K562 (cell line): Measurements from ENCODE around the gene PYGM. TPM values are rescaled to one million over a fixed set of nuclear protein-coding genes. Genes with fewer than 3 reads are reported as not detected.

Source experiments
- HDAC1 ChIP-seq, 2 experiments: fragments of 450-650 bp; IDR thresholded peaks; 2 replicates each; pipeline ENCODE4 v1.6.1; 2016 to 2017; ENCODE audit warnings: inconsistent platforms in 1 of 2, mild to moderate bottlenecking in 1 of 2, moderate library complexity in 1 of 2
- MCM3 ChIP-seq: fragments of 450-650 bp; IDR thresholded peaks from 2 replicates; pipeline ENCODE4 v1.6.1; 2016
- MTA3 ChIP-seq: fragments of 450-650 bp; formaldehyde crosslinking; IDR thresholded peaks from 2 replicates; pipeline ENCODE4 v1.6.1; 2017; ENCODE audit warnings: mild to moderate bottlenecking, borderline replicate concordance
- MYNN ChIP-seq, 2 experiments: sonication (generic); formaldehyde crosslinking in 1 of 2; IDR thresholded peaks; 2 replicates each; pipeline versions ENCODE4 v1.5.0 to v1.6.1; 2016 to 2020; ENCODE audit warnings: antibody characterized with exemption in 1 of 2, missing genetic modification reagents in 1 of 2
- NFYB ChIP-seq: IDR thresholded peaks from 2 replicates; pipeline ENCODE4 v1.6.1; 2011; ENCODE audit warnings: mild to moderate bottlenecking, moderate library complexity; ENCODE audit not compliant: insufficient read length; ENCODE audit errors: extremely low read depth
- PHTF2 ChIP-seq: fragments of 250-450 bp; sonication (Bioruptor Pico); IDR thresholded peaks from 2 replicates; pipeline ENCODE4 v1.5.0; 2021; ENCODE audit warnings: mild to moderate bottlenecking
- SMARCA5 ChIP-seq: fragments of 450-650 bp; IDR thresholded peaks from 2 replicates; pipeline ENCODE4 v1.6.1; 2016
- SRSF3 ChIP-seq: fragments of 200-400 bp; formaldehyde crosslinking; IDR thresholded peaks from 2 replicates; pipeline ENCODE4 v1.6.1; 2016; ENCODE audit warnings: mild to moderate bottlenecking, low read length, moderate library complexity; ENCODE audit not compliant: insufficient read depth
- ZBTB1 ChIP-seq: sonication (generic); formaldehyde crosslinking; IDR thresholded peaks from 2 replicates; pipeline ENCODE4 v1.8.1; 2023; ENCODE audit warnings: missing genetic modification reagents, low read depth, mild to moderate bottlenecking, borderline replicate concordance
- ZBTB26 ChIP-seq: fragments of 450-650 bp; formaldehyde crosslinking; IDR thresholded peaks from 2 replicates; pipeline ENCODE4 v1.4.0; 2022; ENCODE audit warnings: missing genetic modification characterization
- ZNF324 ChIP-seq: fragments of 250-450 bp; sonication (Bioruptor Pico); IDR thresholded peaks from 2 replicates; pipeline ENCODE4 v1.4.0; 2020; ENCODE audit warnings: mild to moderate bottlenecking
- ZNF407 ChIP-seq: fragments of 450-650 bp; IDR thresholded peaks from 2 replicates; pipeline ENCODE4 v1.6.1; 2016; ENCODE audit warnings: low read depth
- ZNF592 ChIP-seq: fragments of 450-650 bp; IDR thresholded peaks from 2 replicates; pipeline ENCODE4 v1.6.1; 2017; ENCODE audit warnings: antibody characterized with exemption, mild to moderate bottlenecking
- polyA plus RNA-seq, 8 experiments: library from polyadenylated mRNA; depleted of rRNA in 4 of 8; stranded (reverse) in 5 of 8; unstranded in 3 of 8; fragments of >200 nt; fragmentation: Nextera tagmentation in 2 of 8; fragmentation: Illumina TruSeq in 1 of 8; extraction: Ambion mirVana in 2 of 8; extraction: Trizol in 1 of 8; gene quantifications; 2 replicates each; pipeline versions ENCODE4 v1.2.1 to v1.2.3, GENCODE V29; 2011 to 2014; ENCODE audit warnings: inconsistent platforms in 1 of 8, missing spikeins in 1 of 8
- total RNA-seq, 7 experiments: library from RNA; depleted of rRNA in 6 of 7; stranded (reverse); fragments of >200 nt in 6 of 7; fragmentation: Illumina TruSeq in 2 of 7; extraction: Trizol in 2 of 7; gene quantifications; 2 replicates each; pipeline versions ENCODE4 v1.2.1 to v1.2.3, GENCODE V29; 2011 to 2021; ENCODE audit warnings: low replicate concordance in 1 of 7

PYGM gene
- total and polyA plus RNA-seq, 9 of the 15 experiments (the other 6 are each of a cell fraction or from before 2014, with no cell fraction given): 0.07 to 1.5 (median 0.68) TPM

GRCh38 chr11:64743591-64744543, 15.9 kb downstream of the PYGM start, which contains the start of gene RASGRP2 (continued):
- TF ChIP-seq ZNF407 (no peak), SRSF3 (no peak), ZNF324 (CRISPR knock-in tag) (no peak), MTA3 (peak; percentile 75; the same call in 1 of the 2 replicates), SMARCA5 (peak; percentile 85), NFYB (no peak), ZBTB1 (CRISPR knock-in tag) (no peak), ZNF592 (no peak), ZBTB26 (no peak), MYNN (IDR thresholded peaks at IDR 0.05) (0 out of 2 replicates have a peak, but pooled peaks have one; percentile 65), MYNN (CRISPR knock-in tag; IDR thresholded peaks at IDR 0.05) (no peak), MCM3 (no peak), HDAC1 (IDR thresholded peaks at IDR 0.05) (peak in 1 of 2 experiments; percentile 88; a peak in 2 of 4 replicates), PHTF2 (CRISPR knock-in tag) (no peak)
